Ascending aorta (tissue), 2 donors: ENCODE data around the gene MAU2. TPM values are rescaled to one million over a fixed set of nuclear protein-coding genes. Genes with fewer than 3 reads are reported as not detected.

Experiments used
- DNase-seq, 2 donors: peaks; one replicate each; pipeline ENCODE4 v3.0.0-alpha.2; 2019; ENCODE audit warnings: low spot score in 2 of 2
- H3K27ac ChIP-seq, 2 donors: fragments of 200-600 bp; sonication (generic); one replicate each; pipeline ENCODE4 v1.5.1; 2016 to 2017; ENCODE audit warnings: mild to moderate bottlenecking in 1 of 2
- H3K27me3 ChIP-seq: fragments of 200-600 bp; sonication (generic); one replicate; pipeline ENCODE4 v1.5.1; 2017
- H3K36me3 ChIP-seq, 2 donors: fragments of 200-600 bp; sonication (generic); one replicate each; pipeline ENCODE4 v1.5.1; 2016
- H3K4me1 ChIP-seq, 2 donors: fragments of 200-600 bp; sonication (generic); one replicate each; pipeline ENCODE4 v1.5.1; 2016 to 2017; ENCODE audit warnings: mild to moderate bottlenecking in 1 of 2
- H3K4me3 ChIP-seq, 2 donors: fragments of 200-600 bp; sonication (generic); one replicate each; pipeline ENCODE4 v1.5.1; 2016 to 2017; ENCODE audit warnings: mild to moderate bottlenecking in 1 of 2
- H3K9me3 ChIP-seq, 2 donors: fragments of 200-600 bp; sonication (generic); one replicate each; pipeline ENCODE4 v1.5.1; 2016
- CTCF ChIP-seq, 3 experiments: fragments of 200-600 bp in 2 of 3; fragments of 450-650 bp in 1 of 3; sonication (generic) in 2 of 3; IDR thresholded peaks; one replicate each; pipeline ENCODE4 v1.5.1; 2016 to 2019; ENCODE audit warnings: antibody characterized with exemption in 3 of 3, mild to moderate bottlenecking in 1 of 3, moderate library complexity in 1 of 3
- intact Hi-C: fragments of 100-400 bp; cut with DNase I; formaldehyde crosslinking; loops from one replicate; pipeline ENCODE4 v1.15.1; 2023
- total RNA-seq: library from RNA; depleted of rRNA; stranded (reverse); fragments of >200 nt; gene quantifications from one replicate; pipeline ENCODE4 v1.1.0, GENCODE V29; 2016

Gene MAU2
- total RNA-seq, 1 donor from 2014 or later, result 41.2 TPM

GRCh38 chr19:19285686-19286085, 34.9 kb upstream of the MAU2 start:
- intact Hi-C loops, result no loop called here
- H3K36me3 ChIP-seq, result peaks cover 59 to 73% of the 10 kb centered on the region in 2 donors
- no peaks in the 10 kb centered on the region for H3K27me3 ChIP-seq
- H3K4me1 ChIP-seq, result no peaks in the 10 kb centered on the region
- no peak overlapping the region for H3K27ac ChIP-seq
- no peaks in the 10 kb centered on the region for H3K9me3 ChIP-seq
- H3K4me3 ChIP-seq, result no peak overlapping the region
- no peak for DNase-seq
- TF ChIP-seq CTCF (IDR thresholded peaks at IDR 0.05), result no peak

- TF ChIP-seq CTCF (IDR thresholded peaks at IDR 0.05), result no peak
- Histone ChIP-seq H3K36me3 (peaks cover 53 to 75% of the 10 kb centered on the region in 2 donors), H3K4me1 (no peaks in the 10 kb centered on the region), H3K27me3 (no peaks in the 10 kb centered on the region), H3K9me3 (no peaks in the 10 kb centered on the region), H3K27ac (no peak overlapping the region), H3K4me3 (no peak overlapping the region)
- no peak for DNase-seq
- intact Hi-C loops, result no loop called here
Measured at GRCh38 chr19:19292607-19293006, 28.0 kb upstream of the MAU2 start.

GRCh38 chr19:19294914-19295313, 25.7 kb upstream of the MAU2 start:
- no peaks in the 10 kb centered on the region for H3K27me3 ChIP-seq
- no peaks in the 10 kb centered on the region for H3K9me3 ChIP-seq
- no peak for TF ChIP-seq CTCF (IDR thresholded peaks at IDR 0.05)
- intact Hi-C loops, result no loop called here
- H3K27ac ChIP-seq, result no peak overlapping the region
- peaks cover 38 to 56% of the 10 kb centered on the region in 2 donors for H3K36me3 ChIP-seq
- DNase-seq, result no peak
- no peaks in the 10 kb centered on the region for H3K4me1 ChIP-seq
- no peak overlapping the region for H3K4me3 ChIP-seq

GRCh38 chr19:19296953-19297689, 23.5 kb upstream of the MAU2 start:
- no peaks in the 10 kb centered on the region for H3K9me3 ChIP-seq
- no peak for DNase-seq
- no peaks in the 10 kb centered on the region for H3K27me3 ChIP-seq
- intact Hi-C loops, result no loop called here
- H3K36me3 ChIP-seq, result peaks cover 41 to 55% of the 10 kb centered on the region in 2 donors
- no peaks in the 10 kb centered on the region for H3K4me1 ChIP-seq
- no peak for TF ChIP-seq CTCF (IDR thresholded peaks at IDR 0.05)
- no peak overlapping the region for H3K27ac ChIP-seq
- no peak overlapping the region for H3K4me3 ChIP-seq

- H3K4me3 ChIP-seq, result no peak overlapping the region
- no peaks in the 10 kb centered on the region for H3K27me3 ChIP-seq
- H3K4me1 ChIP-seq, result no peaks in the 10 kb centered on the region
- no peak overlapping the region for H3K27ac ChIP-seq
- no peak for TF ChIP-seq CTCF (IDR thresholded peaks at IDR 0.05)
- intact Hi-C loops, result no loop called here
- DNase-seq, result no peak
- no peaks in the 10 kb centered on the region for H3K9me3 ChIP-seq
- H3K36me3 ChIP-seq, result peaks cover 40 to 55% of the 10 kb centered on the region in 2 donors
Measured at GRCh38 chr19:19297759-19298158, 22.9 kb upstream of the MAU2 start.
